ENCODE data around the gene MTTP.

MTTP gene

GRCh38 chr4:99670409-99671073 lies 95.9 kb downstream of the MTTP start:
- DNase-seq = no peak

All from stimulated activated CD4-positive, alpha-beta T cell treated with anti-CD3 and anti-CD28 coated beads, Interleukin-4, amount 100 ng/mL, for 1 hour (primary cell).